Activated T-helper 17 cell treated with anti-CD3 and anti-CD28 coated beads, Interleukin-2, amount 50 U/mL, for 72 hours (primary cell): ENCODE data around the gene KCNQ1. TPM values are rescaled to one million over a fixed set of nuclear protein-coding genes. Genes with fewer than 3 reads are reported as not detected.

Source experiments
- ATAC-seq: fragments of 150-1000 bp; cut with Tn5 transposase; replicated peaks from 2 replicates; pipeline ENCODE4 v1.10.0; 2021; ENCODE audit warnings: mild to moderate bottlenecking, moderate library complexity
- H3K27ac Mint-ChIP-seq: one replicate; pipeline ENCODE4 v1.8.0; 2022; ENCODE audit warnings: mixed read lengths
- H3K27me3 Mint-ChIP-seq: one replicate; pipeline ENCODE4 v1.8.0; 2022; ENCODE audit warnings: mixed read lengths
- H3K36me3 Mint-ChIP-seq: one replicate; pipeline ENCODE4 v1.8.0; 2022; ENCODE audit warnings: low read depth, mild to moderate bottlenecking, mixed read lengths
- H3K4me1 Mint-ChIP-seq: one replicate; pipeline ENCODE4 v1.8.0; 2022; ENCODE audit warnings: mixed read lengths
- H3K4me3 Mint-ChIP-seq: one replicate; pipeline ENCODE4 v1.8.0; 2022; ENCODE audit warnings: mild to moderate bottlenecking, mixed read lengths
- H3K9me3 Mint-ChIP-seq: one replicate; pipeline ENCODE4 v1.8.0; 2022; ENCODE audit warnings: mixed read lengths
- total RNA-seq, 2 donors: library from RNA; stranded (reverse); gene quantifications; one replicate each; pipeline ENCODE4 v1.2.3, GENCODE V29; 2022

KCNQ1 gene
- total RNA-seq, 2 donors from 2014 or later = 7.0 to 9.7 TPM

GRCh38 chr11:2717561-2718325 is 272.9 kb downstream of the KCNQ1 start:
- no peaks in the 10 kb centered on the region for H3K9me3 Mint-ChIP-seq
- no peak for ATAC-seq
- no peak overlapping the region for H3K4me3 Mint-ChIP-seq
- H3K4me1 Mint-ChIP-seq = no peaks in the 10 kb centered on the region
- no peaks in the 10 kb centered on the region for H3K36me3 Mint-ChIP-seq
- no peak overlapping the region for H3K27ac Mint-ChIP-seq
- H3K27me3 Mint-ChIP-seq = no peaks in the 10 kb centered on the region

- H3K27ac Mint-ChIP-seq = no peak overlapping the region
- no peak for ATAC-seq
- no peaks in the 10 kb centered on the region for H3K36me3 Mint-ChIP-seq
- H3K4me3 Mint-ChIP-seq = no peak overlapping the region
- H3K27me3 Mint-ChIP-seq = no peaks in the 10 kb centered on the region
- no peaks in the 10 kb centered on the region for H3K9me3 Mint-ChIP-seq
- H3K4me1 Mint-ChIP-seq = no peaks in the 10 kb centered on the region
These were observed 274.1 kb downstream of the KCNQ1 start for GRCh38 chr11:2718817-2719438.

GRCh38 chr11:2719831-2720590 is 275.2 kb downstream of the KCNQ1 start:
- no peaks in the 10 kb centered on the region for H3K36me3 Mint-ChIP-seq

GRCh38 chr11:2721210-2721916 is 276.6 kb downstream of the KCNQ1 start:
- Mint-ChIP-seq H3K27me3 (no peaks in the 10 kb centered on the region), H3K4me1 (no peaks in the 10 kb centered on the region), H3K9me3 (no peaks in the 10 kb centered on the region), H3K27ac (no peak overlapping the region), H3K36me3 (no peaks in the 10 kb centered on the region), H3K4me3 (no peak overlapping the region)
- no peak for ATAC-seq

More at GRCh38 chr11:2719831-2720590, 275.2 kb downstream of the KCNQ1 start:
- no peaks in the 10 kb centered on the region for H3K4me1 Mint-ChIP-seq
- H3K9me3 Mint-ChIP-seq = no peaks in the 10 kb centered on the region
- H3K27me3 Mint-ChIP-seq = no peaks in the 10 kb centered on the region
- ATAC-seq = no peak
- no peak overlapping the region for H3K4me3 Mint-ChIP-seq
- H3K27ac Mint-ChIP-seq = no peak overlapping the region

- Mint-ChIP-seq H3K4me3 (no peak overlapping the region), H3K27me3 (no peaks in the 10 kb centered on the region), H3K4me1 (no peaks in the 10 kb centered on the region), H3K36me3 (no peaks in the 10 kb centered on the region), H3K9me3 (no peaks in the 10 kb centered on the region), H3K27ac (no peak overlapping the region)
- ATAC-seq = no peak
These were observed 278.1 kb downstream of the KCNQ1 start for GRCh38 chr11:2722955-2723354.

GRCh38 chr11:2724104-2724503 is 279.3 kb downstream of the KCNQ1 start:
- Mint-ChIP-seq H3K4me1 (no peaks in the 10 kb centered on the region), H3K9me3 (no peaks in the 10 kb centered on the region), H3K27ac (no peak overlapping the region), H3K36me3 (no peaks in the 10 kb centered on the region), H3K27me3 (no peaks in the 10 kb centered on the region), H3K4me3 (no peak overlapping the region)
- no peak for ATAC-seq

GRCh38 chr11:2724653-2725367 is 280.0 kb downstream of the KCNQ1 start:
- H3K36me3 Mint-ChIP-seq = no peaks in the 10 kb centered on the region
- H3K27me3 Mint-ChIP-seq = no peaks in the 10 kb centered on the region
- no peak overlapping the region for H3K4me3 Mint-ChIP-seq
- no peak for ATAC-seq
- H3K27ac Mint-ChIP-seq = no peak overlapping the region
- H3K9me3 Mint-ChIP-seq = no peaks in the 10 kb centered on the region
- H3K4me1 Mint-ChIP-seq = no peaks in the 10 kb centered on the region

GRCh38 chr11:2725368-2726300 is 280.8 kb downstream of the KCNQ1 start:
- no peak for ATAC-seq
- Mint-ChIP-seq H3K4me1 (no peaks in the 10 kb centered on the region), H3K9me3 (no peaks in the 10 kb centered on the region), H3K27ac (no peak overlapping the region), H3K4me3 (no peak overlapping the region), H3K27me3 (no peaks in the 10 kb centered on the region), H3K36me3 (no peaks in the 10 kb centered on the region)

GRCh38 chr11:2726964-2727363 is 282.2 kb downstream of the KCNQ1 start:
- Mint-ChIP-seq H3K4me1 (no peaks in the 10 kb centered on the region), H3K9me3 (no peaks in the 10 kb centered on the region), H3K27ac (no peak overlapping the region), H3K4me3 (no peak overlapping the region), H3K36me3 (no peaks in the 10 kb centered on the region), H3K27me3 (no peaks in the 10 kb centered on the region)
- no peak for ATAC-seq

GRCh38 chr11:2728128-2728662 is 283.4 kb downstream of the KCNQ1 start:
- H3K27me3 Mint-ChIP-seq = no peaks in the 10 kb centered on the region
- no peaks in the 10 kb centered on the region for H3K4me1 Mint-ChIP-seq
- peak overlapping the region; percentile 36 for H3K27ac Mint-ChIP-seq
- H3K36me3 Mint-ChIP-seq = no peaks in the 10 kb centered on the region
- no peak for ATAC-seq
- no peak overlapping the region for H3K4me3 Mint-ChIP-seq
- H3K9me3 Mint-ChIP-seq = no peaks in the 10 kb centered on the region

- ATAC-seq = no peak
- no peak overlapping the region for H3K4me3 Mint-ChIP-seq
- H3K27ac Mint-ChIP-seq = no peak overlapping the region
- no peaks in the 10 kb centered on the region for H3K27me3 Mint-ChIP-seq
- H3K4me1 Mint-ChIP-seq = no peaks in the 10 kb centered on the region
- no peaks in the 10 kb centered on the region for H3K9me3 Mint-ChIP-seq
- H3K36me3 Mint-ChIP-seq = no peaks in the 10 kb centered on the region
These were observed 284.0 kb downstream of the KCNQ1 start for GRCh38 chr11:2728663-2729332.

GRCh38 chr11:2729841-2730240 is 285.0 kb downstream of the KCNQ1 start:
- no peaks in the 10 kb centered on the region for H3K36me3 Mint-ChIP-seq
- ATAC-seq = no peak
- no peaks in the 10 kb centered on the region for H3K9me3 Mint-ChIP-seq
- no peak overlapping the region for H3K4me3 Mint-ChIP-seq
- H3K27ac Mint-ChIP-seq = no peak overlapping the region
- H3K4me1 Mint-ChIP-seq = no peaks in the 10 kb centered on the region
- no peaks in the 10 kb centered on the region for H3K27me3 Mint-ChIP-seq
